HG03354 (cell line): ENCODE results near the gene MARCHF3.
A peak's percentile ranks its signal among the peaks of the same experiment; 100 is the strongest.
"Not testable (repeated sequence)": the region's sequence is repeated elsewhere in the genome, so short reads cannot be mapped to it uniquely, and the experiment has no call there.

ENCODE experiments used
- ATAC-seq: cut with Tn5 transposase; IDR thresholded peaks from one replicate; pipeline ENCODE4 v1.9.1; 2021; ENCODE audit warnings: mild to moderate bottlenecking; ENCODE audit not compliant: unreplicated experiment, poor library complexity, severe bottlenecking

The MARCHF3 gene

GRCh38 chr5:127030259-127031146 lies at the start of gene MARCHF3:
MARCHF3 (minus strand) TSS chr5:127030558; CDS start chr5:126918171, 112,387 bp downstream.
- peak; percentile 91 for ATAC-seq

GRCh38 chr5:127079994-127080491 lies 49.7 kb upstream of the MARCHF3 start:
- no peak for ATAC-seq

GRCh38 chr5:127077366-127077765 lies 47.0 kb upstream of the MARCHF3 start:
- ATAC-seq = no peak

- no peak for ATAC-seq
Measured at GRCh38 chr5:127076315-127077129, 46.2 kb upstream of the MARCHF3 start.

- ATAC-seq = no peak
Measured at GRCh38 chr5:127074466-127074865, 44.1 kb upstream of the MARCHF3 start.

GRCh38 chr5:127072861-127073846 lies 42.8 kb upstream of the MARCHF3 start, which contains the start of gene C5orf63:
C5orf63 (minus strand) TSS chr5:127073502; CDS start chr5:127058995, 14,507 bp downstream.
- ATAC-seq = peak; percentile 100

GRCh38 chr5:127070243-127070642 lies 39.9 kb upstream of the MARCHF3 start:
- no peak for ATAC-seq

GRCh38 chr5:127068493-127069214 lies 38.3 kb upstream of the MARCHF3 start:
- ATAC-seq = no peak

GRCh38 chr5:127066721-127067120 lies 36.4 kb upstream of the MARCHF3 start:
- no peak for ATAC-seq

GRCh38 chr5:127064253-127064840 lies 34.0 kb upstream of the MARCHF3 start:
- no peak for ATAC-seq

- no peak for ATAC-seq
Measured at GRCh38 chr5:127063257-127063913, 33.0 kb upstream of the MARCHF3 start.

- no peak for ATAC-seq
Measured at GRCh38 chr5:127061956-127062355, 31.6 kb upstream of the MARCHF3 start.

GRCh38 chr5:127061537-127061936 lies 31.2 kb upstream of the MARCHF3 start:
- no peak for ATAC-seq

GRCh38 chr5:127060470-127060985 lies 30.2 kb upstream of the MARCHF3 start:
- ATAC-seq = no peak

- no peak for ATAC-seq
Measured at GRCh38 chr5:127056896-127057295, 26.5 kb upstream of the MARCHF3 start.

GRCh38 chr5:127055880-127056653 lies 25.7 kb upstream of the MARCHF3 start:
- ATAC-seq = no peak

GRCh38 chr5:127053551-127053950 lies 23.2 kb upstream of the MARCHF3 start:
- not testable (repeated sequence) for ATAC-seq
